OCI-LY1 (cell line): ENCODE data around the gene NT5C3A.

Source experiments
- H2AFZ ChIP-seq: fragments of 200-600 bp; sonication (generic), shearing (Covaris generic); 2 replicates; pipeline ENCODE4 v1.6.0; 2014; ENCODE audit warnings: antibody characterized with exemption, mild to moderate bottlenecking, low read length
- H3F3A ChIP-seq: fragments of 200-600 bp; sonication (generic), shearing (Covaris generic); 2 replicates; pipeline ENCODE4 v1.6.0; 2014; ENCODE audit warnings: mild to moderate bottlenecking, antibody characterized with exemption, low read length, moderate library complexity; ENCODE audit not compliant: insufficient read depth
- H3K27ac ChIP-seq: fragments of 200-600 bp; sonication (generic); 2 replicates; pipeline ENCODE4 v1.5.1; 2014; ENCODE audit warnings: low read length, mixed run types, mild to moderate bottlenecking, low read depth; ENCODE audit not compliant: poor library complexity, severe bottlenecking
- H3K27me3 ChIP-seq: fragments of 200-600 bp; sonication (generic); 2 replicates; pipeline ENCODE4 v1.6.0; 2014; ENCODE audit warnings: antibody characterized with exemption, mild to moderate bottlenecking, low read length, moderate library complexity; ENCODE audit not compliant: insufficient read depth
- H3K36me3 ChIP-seq: fragments of 200-600 bp; sonication (generic); 2 replicates; pipeline ENCODE4 v1.6.1; 2014; ENCODE audit warnings: mild to moderate bottlenecking, antibody characterized with exemption, low read length, moderate library complexity, mixed read lengths; ENCODE audit not compliant: insufficient read depth
- H3K4me1 ChIP-seq: fragments of 200-600 bp; sonication (generic); 2 replicates; pipeline ENCODE4 v1.5.1; 2014; ENCODE audit warnings: mild to moderate bottlenecking, low read length, moderate library complexity; ENCODE audit not compliant: insufficient read depth, severe bottlenecking
- H3K4me2 ChIP-seq: fragments of 200-600 bp; sonication (generic), shearing (Covaris generic); 2 replicates; pipeline ENCODE4 v1.6.1; 2014; ENCODE audit warnings: low read length
- H3K4me3 ChIP-seq: fragments of 200-600 bp; sonication (generic); 2 replicates; pipeline ENCODE4 v1.5.1; 2014; ENCODE audit warnings: low read length, low read depth, mild to moderate bottlenecking, mixed read lengths; ENCODE audit not compliant: poor library complexity, severe bottlenecking
- H3K79me2 ChIP-seq: fragments of 200-600 bp; shearing (Covaris generic); 2 replicates; pipeline ENCODE4 v1.6.1; 2016; ENCODE audit warnings: mixed run types, low read length, mixed read lengths; ENCODE audit not compliant: insufficient read depth
- H3K9ac ChIP-seq: fragments of 200-600 bp; sonication (generic), shearing (Covaris generic); 2 replicates; pipeline ENCODE4 v1.6.1; 2014; ENCODE audit warnings: mild to moderate bottlenecking, low read length, mixed read lengths
- H3K9me2 ChIP-seq: fragments of 200-600 bp; sonication (generic), shearing (Covaris generic); 2 replicates; pipeline ENCODE4 v1.6.1; 2014; ENCODE audit warnings: low read depth, mild to moderate bottlenecking, low read length, mixed read lengths
- H3K9me3 ChIP-seq: fragments of 200-600 bp; shearing (Covaris generic); 2 replicates; pipeline ENCODE4 v1.6.1; 2014; ENCODE audit warnings: low read length, mixed read lengths
- H4K20me1 ChIP-seq: fragments of 200-600 bp; sonication (generic), shearing (Covaris generic); 2 replicates; pipeline ENCODE4 v1.6.0; 2016; ENCODE audit warnings: mild to moderate bottlenecking, low read length; ENCODE audit not compliant: insufficient read depth
- CTCF ChIP-seq: fragments of 200-600 bp; sonication (generic), shearing (Covaris generic); IDR thresholded peaks from 2 replicates; pipeline ENCODE4 v1.5.1; 2017; ENCODE audit warnings: mild to moderate bottlenecking, antibody characterized with exemption, low read length, moderate library complexity, mixed read lengths
- EZH2 ChIP-seq: fragments of 200-600 bp; sonication (generic), shearing (Covaris generic); IDR thresholded peaks from 2 replicates; pipeline ENCODE4 v1.8.0; 2017; ENCODE audit warnings: borderline replicate concordance, mixed run types, mild to moderate bottlenecking, antibody characterized with exemption, low read length, moderate library complexity, mixed read lengths

NT5C3A gene

DNA sequence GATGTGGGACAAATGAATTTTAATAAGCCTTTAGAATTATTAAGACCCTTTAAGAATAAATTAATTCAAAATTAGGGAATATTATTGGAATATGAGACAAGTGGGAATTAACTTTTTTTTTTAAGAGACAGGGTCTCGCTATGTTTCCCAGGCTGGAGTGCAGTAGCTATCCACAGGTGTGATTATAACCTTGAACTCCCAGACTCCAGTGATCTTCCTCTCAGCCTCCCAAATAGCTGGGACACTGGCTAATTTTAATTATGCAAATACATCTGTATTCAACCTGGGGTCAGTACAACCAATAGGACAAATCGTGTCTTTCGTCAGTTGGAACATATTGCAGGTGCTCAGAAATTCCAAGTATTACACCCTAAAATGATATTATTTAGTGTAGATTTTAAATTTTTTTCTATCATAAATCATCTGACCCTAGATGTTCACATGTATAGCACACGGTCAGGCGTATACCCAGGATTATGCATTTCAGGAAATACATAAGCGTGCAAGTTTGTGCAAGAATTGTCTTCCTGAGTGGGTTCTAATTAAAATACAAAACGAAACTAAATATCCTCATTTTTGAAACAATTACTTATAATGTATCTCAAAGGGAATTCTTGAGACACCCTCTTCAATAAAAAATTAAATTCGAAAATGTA, 1.2 kb downstream of the NT5C3A start:
- Histone ChIP-seq H3K9me2 (no peaks in the 10 kb centered on the region), H4K20me1 (no peaks in the 10 kb centered on the region), H3K27ac (no peak overlapping the region), H2AFZ (no peak overlapping the region), H3K9me3 (peaks cover 8% of the 10 kb centered on the region), H3K4me2 (peak overlapping the region; percentile 78), H3K4me1 (peaks cover 25% of the 10 kb centered on the region), H3F3A (no peaks in the 10 kb centered on the region), H3K36me3 (peaks cover 19% of the 10 kb centered on the region), H3K4me3 (peak overlapping the region; percentile 93), H3K79me2 (peaks cover 55% of the 10 kb centered on the region), H3K9ac (peak overlapping the region; percentile 85), H3K27me3 (no peaks in the 10 kb centered on the region)
- TF ChIP-seq CTCF = no peak
- no peak for TF ChIP-seq EZH2

GRCh38 chr7:33059635-33060034, 2.9 kb downstream of the NT5C3A start:
- Histone ChIP-seq H3K36me3 (peaks cover 30% of the 10 kb centered on the region), H3K27me3 (no peaks in the 10 kb centered on the region), H2AFZ (no peak overlapping the region), H3K79me2 (peaks cover 73% of the 10 kb centered on the region), H3K9me2 (no peaks in the 10 kb centered on the region), H3K4me1 (peaks cover 30% of the 10 kb centered on the region), H3K9ac (no peak overlapping the region), H3F3A (no peaks in the 10 kb centered on the region), H3K4me2 (no peak overlapping the region), H3K4me3 (no peak overlapping the region), H3K27ac (no peak overlapping the region), H4K20me1 (no peaks in the 10 kb centered on the region), H3K9me3 (no peaks in the 10 kb centered on the region)
- TF ChIP-seq CTCF (no peak), EZH2 (no peak)

DNA sequence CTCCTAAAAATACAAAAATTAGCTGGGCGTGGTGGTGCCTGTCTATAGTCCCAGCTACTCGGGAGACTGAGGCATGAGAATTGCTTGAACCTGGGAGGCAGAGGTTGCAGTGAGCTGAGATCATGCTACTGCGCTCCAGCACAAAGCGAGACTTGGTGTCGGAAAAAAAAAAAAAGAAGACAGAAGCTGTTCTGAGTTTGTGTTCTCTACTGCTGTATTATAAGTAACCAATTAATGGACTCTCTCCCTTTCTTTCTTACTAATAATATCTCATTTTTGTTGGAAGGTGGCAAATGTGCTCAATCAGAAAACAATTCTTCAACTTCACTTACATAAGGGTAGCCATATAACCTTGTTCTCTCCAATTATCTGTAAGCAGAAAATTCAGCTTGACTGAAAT, 7.4 kb downstream of the NT5C3A start:
- H3F3A ChIP-seq = peaks cover 2% of the 10 kb centered on the region; the same call in 1 of the 2 replicates
- H3K9me3 ChIP-seq = no peaks in the 10 kb centered on the region
- H3K9me2 ChIP-seq = no peaks in the 10 kb centered on the region
- peaks cover 30% of the 10 kb centered on the region for H3K36me3 ChIP-seq
- peaks cover 77% of the 10 kb centered on the region for H3K79me2 ChIP-seq
- H3K4me3 ChIP-seq = no peak overlapping the region
- H3K4me2 ChIP-seq = no peak overlapping the region
- H2AFZ ChIP-seq = no peak overlapping the region
- H3K27ac ChIP-seq = no peak overlapping the region
- no peaks in the 10 kb centered on the region for H3K27me3 ChIP-seq
- TF ChIP-seq CTCF (no peak), EZH2 (no peak)
- peaks cover 48% of the 10 kb centered on the region for H3K4me1 ChIP-seq
- H4K20me1 ChIP-seq = no peaks in the 10 kb centered on the region; the same call in 1 of the 2 replicates
- no peak overlapping the region for H3K9ac ChIP-seq
